Smooth muscle cell (in vitro differentiated cells): ENCODE results near the gene SCYGR7. TPM values are rescaled to one million over a fixed set of nuclear protein-coding genes. Genes with fewer than 3 reads are reported as not detected.

Experiments used
- DNase-seq: peaks from one replicate; lab custom pipeline; 2025; ENCODE audit not compliant: unreplicated experiment; lab: John Stamatoyannopoulos, UW
- H2AFZ ChIP-seq: fragments of 200-600 bp; sonication (generic); 2 replicates; pipeline ENCODE4 v1.6.0; 2016; ENCODE audit warnings: antibody characterized with exemption, low read depth, mild to moderate bottlenecking
- H3F3A ChIP-seq: fragments of 200-600 bp; sonication (generic); 2 replicates; pipeline ENCODE4 v1.6.0; 2017; ENCODE audit warnings: antibody characterized with exemption, low read depth
- H3K27ac ChIP-seq: fragments of 200-600 bp; sonication (generic); 2 replicates; pipeline ENCODE4 v1.5.1; 2016; ENCODE audit warnings: low read depth, mild to moderate bottlenecking
- H3K27me3 ChIP-seq: fragments of 200-600 bp; sonication (generic); 2 replicates; pipeline ENCODE4 v1.6.1; 2016; ENCODE audit warnings: low read depth, mild to moderate bottlenecking
- H3K36me3 ChIP-seq: fragments of 200-600 bp; sonication (generic); 2 replicates; pipeline ENCODE4 v1.5.1; 2016; ENCODE audit warnings: low read depth
- H3K4me1 ChIP-seq: fragments of 200-600 bp; sonication (generic); 2 replicates; pipeline ENCODE4 v1.5.1; 2016; ENCODE audit warnings: low read depth
- H3K4me2 ChIP-seq: fragments of 200-600 bp; sonication (generic); 2 replicates; pipeline ENCODE4 v1.6.0; 2016; ENCODE audit warnings: mild to moderate bottlenecking
- H3K4me3 ChIP-seq: fragments of 200-600 bp; sonication (generic); 2 replicates; pipeline ENCODE4 v1.5.1; 2016; ENCODE audit warnings: mild to moderate bottlenecking
- H3K79me2 ChIP-seq: fragments of 200-600 bp; sonication (generic); 2 replicates; pipeline ENCODE4 v1.6.0; 2016; ENCODE audit warnings: low read depth, mild to moderate bottlenecking
- H3K9ac ChIP-seq: fragments of 200-600 bp; sonication (generic); 2 replicates; pipeline ENCODE4 v1.6.0; 2016; ENCODE audit warnings: low read depth
- H3K9me3 ChIP-seq: fragments of 200-600 bp; sonication (generic); replicated peaks from 2 replicates; pipeline ENCODE4 v1.5.1; 2016; ENCODE audit warnings: low read depth
- H4K20me1 ChIP-seq: fragments of 200-600 bp; sonication (generic); 2 replicates; pipeline ENCODE4 v1.6.0; 2016; ENCODE audit warnings: low read depth
- CTCF ChIP-seq: fragments of 200-600 bp; sonication (generic); IDR thresholded peaks from 2 replicates; pipeline ENCODE4 v1.5.1; 2017; ENCODE audit warnings: borderline replicate concordance, mild to moderate bottlenecking, antibody characterized with exemption; ENCODE audit not compliant: insufficient read depth, poor library complexity, severe bottlenecking
- WGBS: methylation state at CpG from one replicate; pipeline ENCODE4 v1.1.7; 2016; ENCODE audit warnings: low lambda C conversion rate; 5-methylcytosine and 5-hydroxymethylcytosine counted together
- polyA plus RNA-seq: library from polyadenylated mRNA; unstranded; fragments of >200 nt; fragmentation: Nextera tagmentation; extraction: Ambion mirVana; gene quantifications from 2 replicates; pipeline ENCODE4 v1.2.1, GENCODE V29; 2016
- small RNA-seq: library from RNA; depleted of rRNA; stranded (forward); fragments of <200 nt; gene quantifications from one replicate; pipeline ENCODE3, GENCODE V24; 2014
- total RNA-seq: library from RNA; depleted of rRNA; stranded (reverse); fragments of >200 nt; gene quantifications from 2 replicates; pipeline ENCODE4 v1.2.3, GENCODE V29; 2014

Gene SCYGR7
- total and polyA plus RNA-seq, 2 experiments from 2014 or later, result not detected

- Histone ChIP-seq H3K27me3 (no peaks in the 10 kb centered on the region), H3K4me2 (no peak overlapping the region), H3K79me2 (no peaks in the 10 kb centered on the region), H3K27ac (no peak overlapping the region), H3K4me3 (no peak overlapping the region), H3F3A (no peaks in the 10 kb centered on the region), H2AFZ (no peak overlapping the region), H3K9ac (no peak overlapping the region), H4K20me1 (no peaks in the 10 kb centered on the region), H3K9me3 (no peaks in the 10 kb centered on the region), H3K4me1 (no peaks in the 10 kb centered on the region), H3K36me3 (no peaks in the 10 kb centered on the region)
- TF ChIP-seq CTCF, result no peak
- 83% methylated on average over 6 of the region's 6 CpGs for WGBS
- no peak for DNase-seq
These were observed 47.0 kb downstream of the SCYGR7 start for GRCh38 chr2:227774895-227775842.

Small RNAs within 50 kb of the gene (small RNA-seq; reads per million reads assigned to genes)
- gene RNA5SP121 (not detected), gene SNRPGP8 (not detected)

Other genes starting within 250 kb of the SCYGR7 start
- gene SCYGR2, start 129.4 kb upstream of the SCYGR7 start, total RNA-seq, result not detected in 2 replicates
- not detected in 2 replicates for gene SCYGR2, start 129.4 kb upstream of the SCYGR7 start, polyA plus RNA-seq
- gene SCYGR3, start 113.5 kb upstream of the SCYGR7 start, total RNA-seq, result not detected in 2 replicates
- gene SCYGR3, start 113.5 kb upstream of the SCYGR7 start, polyA plus RNA-seq, result not detected in 2 replicates
- not detected in 2 replicates for gene SCYGR4, start 110.8 kb upstream of the SCYGR7 start, total RNA-seq
- 0.34 TPM in 1 of 2 replicates, not detected in the other for gene SCYGR4, start 110.8 kb upstream of the SCYGR7 start, polyA plus RNA-seq
- not detected in 2 replicates for gene SCYGR5, start 61.5 kb upstream of the SCYGR7 start, total RNA-seq
- gene SCYGR5, start 61.5 kb upstream of the SCYGR7 start, polyA plus RNA-seq, result not detected in 2 replicates
- 5.0 and 7.2 TPM in 2 replicates for gene SLC19A3, start 10.3 kb upstream of the SCYGR7 start, total RNA-seq
- gene SLC19A3, start 10.3 kb upstream of the SCYGR7 start, polyA plus RNA-seq, result 3.5 and 4.5 TPM in 2 replicates
- gene SCYGR6, start 3.6 kb upstream of the SCYGR7 start, total RNA-seq, result not detected in 2 replicates
- not detected in 2 replicates for gene SCYGR6, start 3.6 kb upstream of the SCYGR7 start, polyA plus RNA-seq
- not detected in 2 replicates for gene SCYGR8, start 17.6 kb downstream of the SCYGR7 start, total RNA-seq
- gene SCYGR8, start 17.6 kb downstream of the SCYGR7 start, polyA plus RNA-seq, result not detected in 2 replicates
- 6.7 and 16.4 TPM in 2 replicates for gene CCL20, start 85.5 kb downstream of the SCYGR7 start, total RNA-seq
- 6.8 and 12.9 TPM in 2 replicates for gene CCL20, start 85.5 kb downstream of the SCYGR7 start, polyA plus RNA-seq
- not detected in 2 replicates for gene DAW1, start 143.3 kb downstream of the SCYGR7 start, total RNA-seq
- gene DAW1, start 143.3 kb downstream of the SCYGR7 start, polyA plus RNA-seq, result not detected in 2 replicates